ENCODE measurements around the gene VAV2.

Gene VAV2

GRCh38 chr9:133796562-133796961 lies 195.6 kb downstream of the VAV2 start:
- no peak for DNase-seq (ENCODE audit: low spot score)

- no peak for DNase-seq (ENCODE audit: low spot score)
Measured at GRCh38 chr9:133795049-133795448, 197.1 kb downstream of the VAV2 start.

- DNase-seq (ENCODE audit: low spot score), result no peak
Measured at GRCh38 chr9:133794016-133794760, 197.9 kb downstream of the VAV2 start.

GRCh38 chr9:133793471-133793870 lies 198.7 kb downstream of the VAV2 start:
- no peak for DNase-seq (ENCODE audit: low spot score)

- DNase-seq (ENCODE audit: low spot score), result peak; percentile 78
Measured at GRCh38 chr9:133792721-133793470, 199.2 kb downstream of the VAV2 start.

DNA sequence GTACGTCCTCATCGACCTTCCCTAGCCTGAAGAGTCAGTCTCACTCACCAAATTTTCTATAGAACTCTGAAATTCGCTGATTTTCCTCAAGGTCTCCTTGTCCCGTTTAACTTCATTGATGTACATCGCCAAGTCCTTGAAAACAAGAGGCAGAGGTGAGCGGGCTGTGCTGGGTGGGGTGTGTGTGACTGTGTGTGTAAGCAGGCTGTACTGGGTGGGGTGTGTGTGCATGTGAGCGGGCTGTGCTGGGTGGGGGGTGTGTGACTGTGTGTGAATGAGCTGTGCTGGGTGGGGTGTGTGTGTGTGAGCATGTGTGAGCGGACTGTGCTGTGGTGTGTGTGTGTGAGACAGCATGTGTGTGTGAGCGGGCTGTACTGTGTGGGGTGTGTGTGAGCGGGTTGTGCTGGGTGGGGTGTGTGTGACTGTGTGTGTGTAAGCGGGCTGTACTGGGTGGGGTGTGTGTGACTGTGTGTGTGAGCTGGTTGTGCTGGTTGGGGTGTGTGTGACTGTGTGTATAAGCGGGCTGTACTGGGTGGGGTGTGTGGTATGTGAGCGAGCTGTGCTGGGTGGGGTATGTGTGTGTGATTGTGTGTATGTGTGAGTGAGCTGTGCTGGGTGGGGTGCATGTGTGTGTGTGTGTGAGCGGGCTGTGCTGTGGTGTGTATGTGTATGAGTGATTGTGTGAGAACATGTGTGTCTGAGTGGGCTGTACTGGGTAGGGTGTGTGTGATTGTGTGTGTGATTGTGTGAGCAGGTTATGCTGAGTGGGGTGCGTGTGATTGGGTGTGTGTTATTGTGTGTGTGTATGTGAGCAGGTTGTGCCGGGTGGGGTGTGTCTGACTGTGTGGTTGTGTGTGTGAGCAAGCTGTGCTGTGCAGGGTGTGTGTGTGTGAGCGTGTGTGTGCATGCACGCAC lies 200.1 kb downstream of the VAV2 start:
- no peak for DNase-seq (ENCODE audit: low spot score)

DNA sequence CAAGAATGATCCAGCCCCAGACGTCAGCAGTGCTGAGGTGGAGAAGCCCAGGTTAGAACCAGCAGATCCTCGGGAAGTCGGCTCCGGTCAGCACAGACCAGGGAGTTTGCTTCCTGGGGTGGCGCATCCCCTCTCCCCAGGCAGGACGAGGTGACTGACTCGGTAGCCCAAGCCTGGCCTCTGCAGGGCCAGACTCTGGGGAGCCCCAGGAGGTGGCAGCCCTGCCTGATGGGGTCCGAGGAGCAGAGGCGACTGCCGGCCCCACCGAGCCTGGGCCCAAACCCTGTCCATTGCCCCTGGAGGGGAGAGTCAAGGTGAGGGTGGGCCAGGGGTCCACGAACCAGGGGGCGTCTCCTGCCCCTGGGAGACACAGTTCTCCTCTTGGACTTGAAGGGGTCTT lies 201.1 kb downstream of the VAV2 start:
- no peak for DNase-seq (ENCODE audit: low spot score)

- DNase-seq (ENCODE audit: low spot score), result no peak
Measured at GRCh38 chr9:133789778-133790177, 202.3 kb downstream of the VAV2 start.

DNA sequence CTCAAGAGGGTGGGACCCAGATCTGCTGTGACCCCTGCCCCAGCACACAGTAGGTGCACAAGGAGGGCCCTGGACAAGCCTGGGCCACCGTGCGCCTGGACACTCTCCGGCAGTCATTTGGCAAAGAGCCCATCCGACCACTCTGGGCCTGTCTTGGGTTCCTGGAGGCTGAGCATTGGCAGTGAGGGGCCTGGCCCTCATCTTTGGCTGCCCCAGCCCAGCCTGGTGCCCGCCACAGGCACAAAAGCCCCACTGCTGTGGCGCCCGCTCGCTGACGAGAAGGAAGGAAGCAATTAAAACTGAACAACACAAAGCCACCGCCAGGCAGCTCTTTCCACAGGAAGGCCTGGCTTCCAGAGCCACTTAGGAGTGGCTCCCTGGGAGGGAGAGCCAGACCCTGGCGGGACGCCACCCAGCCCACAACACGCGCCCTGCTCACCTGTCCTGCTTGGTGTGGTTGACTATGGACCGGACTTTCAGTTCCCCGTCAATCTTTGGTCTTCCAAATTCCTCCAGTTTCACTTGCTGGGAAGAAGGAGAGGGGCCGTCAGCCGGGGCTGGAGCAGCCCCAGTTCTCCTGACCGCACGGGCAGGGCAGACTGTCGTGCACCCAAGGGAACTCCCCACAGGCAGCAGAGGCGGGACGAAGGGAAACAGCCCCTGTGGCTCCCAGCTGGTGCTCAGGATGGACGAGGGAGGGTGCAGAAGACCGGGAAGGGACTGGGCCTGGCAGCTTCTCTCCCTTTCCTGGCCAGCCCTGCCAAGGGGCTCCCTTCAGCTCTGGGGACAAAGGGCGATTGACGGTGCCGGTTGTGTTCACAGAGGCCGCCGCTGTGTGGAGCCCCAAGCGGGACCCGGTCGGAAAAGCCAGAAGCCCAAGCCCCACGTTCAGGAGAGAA lies 203.1 kb downstream of the VAV2 start:
- DNase-seq (ENCODE audit: low spot score), result peak; percentile 95

- no peak for DNase-seq (ENCODE audit: low spot score)
Measured at GRCh38 chr9:133788045-133788818, 203.9 kb downstream of the VAV2 start.

GRCh38 chr9:133787754-133788025 lies 204.4 kb downstream of the VAV2 start:
- DNase-seq (ENCODE audit: low spot score), result peak; percentile 54

GRCh38 chr9:133786907-133787753 lies 205.0 kb downstream of the VAV2 start:
- no peak for DNase-seq (ENCODE audit: low spot score)

DNA sequence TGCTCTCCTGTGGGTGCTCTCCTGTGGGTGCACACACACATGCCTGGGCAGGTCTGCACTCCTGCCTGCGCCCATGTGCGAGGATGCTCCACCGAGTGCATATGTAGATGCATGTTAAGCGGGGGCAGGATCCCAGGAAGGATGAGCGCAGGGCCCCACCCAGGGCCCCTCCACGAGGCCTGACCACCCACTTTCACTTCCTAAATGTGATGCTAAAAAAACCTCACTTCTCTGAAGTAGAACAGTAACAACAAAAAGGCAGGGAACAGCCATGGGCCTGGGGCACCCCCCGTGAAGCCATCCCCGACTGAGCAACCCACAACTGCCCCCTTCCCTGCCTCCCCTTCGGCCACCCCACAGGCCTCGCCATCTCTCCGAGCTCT lies 205.8 kb downstream of the VAV2 start:
- no peak for DNase-seq (ENCODE audit: low spot score)

- DNase-seq (ENCODE audit: low spot score), result no peak
Measured at GRCh38 chr9:133785753-133786370, 206.3 kb downstream of the VAV2 start.

- DNase-seq (ENCODE audit: low spot score), result no peak
Measured at GRCh38 chr9:133784731-133785561, 207.2 kb downstream of the VAV2 start.

GRCh38 chr9:133783331-133783731 lies 208.8 kb downstream of the VAV2 start:
- no peak for DNase-seq (ENCODE audit: low spot score)

DNA sequence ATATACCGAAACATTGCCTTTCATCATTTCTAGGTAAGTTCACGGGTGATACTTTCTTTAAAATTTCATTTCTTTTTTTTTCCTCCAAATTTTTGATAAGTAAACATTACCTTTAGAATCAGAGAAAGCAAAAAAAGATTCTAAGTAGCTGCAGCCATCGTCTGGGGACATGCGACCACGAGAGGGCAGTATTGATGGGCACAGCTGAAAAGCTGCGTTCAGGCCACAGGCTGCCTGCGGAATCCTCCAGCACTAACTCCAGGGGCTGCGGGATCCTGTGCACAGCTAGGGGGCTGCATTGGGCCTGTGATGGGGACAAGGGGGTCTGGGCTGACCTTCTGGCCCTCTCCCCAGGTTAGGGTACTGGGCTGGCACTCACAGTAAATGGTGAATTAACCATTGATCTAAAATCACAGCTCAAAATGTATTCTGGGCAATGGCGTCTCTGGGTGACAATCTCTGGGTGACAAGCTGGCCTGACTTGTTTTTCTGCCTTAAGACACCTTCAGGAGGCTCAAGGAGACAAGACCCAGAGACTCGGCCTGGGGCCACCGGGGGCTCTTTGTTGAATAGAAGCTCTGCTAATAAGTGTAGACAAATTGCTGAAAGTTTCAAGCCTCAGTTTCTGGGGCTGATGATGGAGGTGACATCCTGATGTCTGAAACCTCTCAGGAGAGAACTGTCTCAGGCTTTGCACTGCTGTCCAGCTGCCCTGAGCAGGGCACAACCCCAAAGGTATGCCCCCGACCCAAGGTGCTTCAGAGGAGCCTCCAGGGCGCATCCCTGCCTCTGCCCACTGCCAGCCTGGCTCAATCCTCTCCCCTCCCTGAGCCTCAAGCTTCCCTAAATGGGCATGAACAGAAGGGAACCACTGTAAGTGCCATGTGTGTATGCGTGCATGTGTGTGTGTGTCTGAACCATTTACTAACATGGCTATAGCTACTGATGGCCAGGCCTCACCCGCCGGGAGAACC lies 209.7 kb downstream of the VAV2 start:
- peak; percentile 89 for DNase-seq (ENCODE audit: low spot score)

DNA sequence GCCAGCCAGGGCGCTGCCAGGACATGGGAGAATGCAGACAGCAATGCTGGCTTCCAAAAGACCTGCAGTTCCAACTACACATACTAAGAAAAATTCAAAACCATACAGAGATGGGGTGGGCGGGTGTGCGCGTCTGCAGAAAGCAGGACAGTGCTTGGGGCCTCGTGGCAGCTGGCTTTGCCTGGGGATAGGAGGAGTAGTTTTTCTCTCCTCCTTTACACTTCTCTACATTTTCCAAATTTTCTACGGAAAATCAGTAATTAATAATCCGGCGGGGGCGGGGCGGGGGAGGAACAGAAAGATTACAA lies 210.3 kb downstream of the VAV2 start:
- DNase-seq (ENCODE audit: low spot score), result no peak
